Stimulated activated CD8-positive, alpha-beta memory T cell treated with anti-CD3 and anti-CD28 coated beads, Interleukin-4, amount 100 ng/mL, for 24 hours (primary cell): ENCODE results near the gene NSMCE1.

Experiments used
- DNase-seq: peaks from one replicate; pipeline ENCODE4 v3.0.0-alpha.2; 2020; ENCODE audit warnings: low read depth

Gene NSMCE1

DNA sequence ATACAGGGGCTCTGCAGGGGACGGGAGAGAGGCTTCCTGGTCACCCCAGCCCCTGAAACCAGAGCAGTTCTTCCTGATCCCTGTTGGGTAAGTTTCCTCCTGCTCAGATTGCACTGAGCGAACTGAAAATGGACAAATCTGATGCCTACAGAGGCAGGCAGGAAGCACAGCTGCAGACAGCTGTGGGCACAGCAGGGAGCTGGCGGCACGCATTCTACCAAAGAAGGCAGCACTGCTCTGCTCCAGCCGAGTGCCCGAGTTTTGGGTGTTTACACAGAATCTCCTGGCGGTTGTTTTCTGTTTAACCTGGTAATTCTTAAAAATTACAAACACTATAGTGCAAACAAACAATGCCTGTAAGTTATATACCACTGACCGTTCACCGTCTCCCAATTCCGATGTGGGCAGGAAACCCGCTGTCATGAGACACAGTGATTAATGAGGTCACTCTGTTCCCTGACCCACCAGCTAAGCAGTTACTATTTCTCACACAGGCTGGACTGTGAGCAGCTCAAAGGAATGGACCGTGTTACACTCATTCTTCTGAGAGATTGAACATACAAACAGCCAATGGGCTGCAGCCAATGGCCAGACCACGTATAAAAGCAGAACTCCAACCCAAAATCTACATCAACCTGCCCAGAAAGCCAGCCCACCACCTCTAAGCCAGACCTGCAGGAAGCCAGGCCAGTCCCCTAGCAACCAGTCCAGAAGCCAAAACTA, 25.5 kb downstream of the NSMCE1 start:
- no peak for DNase-seq

DNA sequence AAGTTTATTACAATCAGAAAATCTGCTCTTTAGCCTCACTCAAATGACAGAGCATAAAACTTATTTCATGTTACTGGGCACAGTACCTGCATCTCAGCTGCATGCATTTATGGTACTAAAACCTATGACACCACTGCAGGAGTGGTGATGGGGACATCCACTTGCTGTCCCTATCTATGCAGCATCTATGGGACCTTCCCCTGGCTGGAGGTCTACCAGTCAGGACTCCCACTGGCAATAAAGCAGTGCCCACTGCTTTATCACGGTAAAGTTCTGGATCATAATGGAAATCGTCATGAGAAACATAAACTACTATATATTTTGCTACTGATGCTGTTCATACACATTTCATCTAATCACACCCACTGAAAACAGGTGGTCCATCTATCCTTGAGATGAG, 26.2 kb downstream of the NSMCE1 start:
- no peak for DNase-seq

DNA sequence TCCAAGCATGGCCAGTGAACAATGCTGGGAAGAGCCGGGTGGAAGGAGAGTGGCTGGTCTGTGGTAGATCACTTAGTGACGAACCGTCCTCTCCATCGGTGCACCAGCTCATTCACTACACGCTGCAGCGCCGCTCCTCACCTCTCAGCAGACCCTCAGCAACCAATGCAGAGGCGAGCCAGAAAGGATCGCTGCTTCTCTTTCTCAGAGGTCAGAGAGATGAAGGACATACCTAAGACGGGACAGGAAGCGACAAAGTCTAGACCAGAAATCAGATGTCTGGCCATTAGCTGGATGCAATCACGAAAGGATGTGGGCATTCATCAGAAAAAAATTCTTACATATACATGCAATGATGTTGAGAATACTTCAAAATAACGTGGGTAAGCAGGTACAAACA, 26.9 kb downstream of the NSMCE1 start:
- DNase-seq = no peak

DNA sequence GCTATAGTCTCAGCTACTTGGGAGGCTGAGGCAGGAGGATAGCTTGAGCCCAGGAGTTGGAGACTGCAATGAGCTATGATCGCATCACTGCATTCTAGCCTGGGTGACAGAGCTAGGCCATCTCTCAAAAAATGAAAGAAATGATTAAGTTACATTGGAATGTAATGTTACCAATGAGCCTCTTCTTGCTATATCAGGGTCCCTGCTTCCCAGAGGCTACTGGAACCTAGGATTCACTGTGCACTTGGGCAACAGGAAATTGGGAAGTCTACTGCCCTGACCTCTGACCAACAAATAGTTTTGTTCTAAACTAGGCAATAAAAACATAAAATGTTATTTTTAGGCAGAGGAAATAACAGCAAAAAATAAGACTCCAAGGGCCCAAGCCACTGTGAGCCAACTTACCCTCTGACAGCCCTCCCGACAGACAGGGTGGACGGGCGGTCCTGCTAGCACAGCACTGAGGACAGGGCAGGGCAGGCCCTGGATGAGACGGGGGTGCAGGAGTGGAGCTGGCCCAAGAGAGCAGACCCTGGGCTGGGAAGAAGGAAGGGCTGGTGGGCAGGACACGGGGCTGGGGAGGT, 27.5 kb downstream of the NSMCE1 start:
- no peak for DNase-seq

DNA sequence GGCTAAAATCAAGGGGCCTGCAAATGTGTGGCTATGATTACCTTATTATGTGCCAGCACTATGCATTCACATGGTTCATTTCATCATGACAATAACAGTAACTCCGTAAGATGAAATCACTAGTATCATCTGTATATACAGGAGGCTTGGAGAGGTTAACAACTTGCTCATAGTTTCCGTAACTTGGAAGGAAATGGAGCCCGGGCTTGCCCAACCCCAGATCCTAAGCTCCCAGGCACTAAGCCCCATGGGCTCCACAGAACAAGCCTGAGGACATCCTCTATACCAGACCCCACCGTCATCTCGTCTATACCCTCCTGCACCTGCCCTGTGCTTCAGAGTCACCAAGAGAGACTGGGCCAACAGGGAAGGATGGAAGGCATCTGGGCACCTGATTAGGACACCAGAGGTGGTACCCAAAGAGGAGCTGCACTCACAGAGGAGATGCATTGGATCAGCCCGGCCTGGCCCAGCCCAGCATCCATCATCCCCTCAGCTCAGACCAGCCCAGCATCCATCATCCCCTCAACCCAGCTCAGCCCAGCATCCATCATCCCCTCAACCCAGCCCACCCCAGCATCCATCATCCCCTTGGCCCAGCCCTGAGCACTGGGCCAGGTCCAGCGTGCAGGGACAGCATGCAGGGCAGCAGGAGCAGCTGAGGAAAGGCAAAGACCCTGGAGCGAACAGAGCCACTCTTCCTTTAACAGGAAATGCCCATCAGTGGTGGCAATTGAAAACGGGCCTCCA, 28.5 kb downstream of the NSMCE1 start:
- DNase-seq = no peak

DNA sequence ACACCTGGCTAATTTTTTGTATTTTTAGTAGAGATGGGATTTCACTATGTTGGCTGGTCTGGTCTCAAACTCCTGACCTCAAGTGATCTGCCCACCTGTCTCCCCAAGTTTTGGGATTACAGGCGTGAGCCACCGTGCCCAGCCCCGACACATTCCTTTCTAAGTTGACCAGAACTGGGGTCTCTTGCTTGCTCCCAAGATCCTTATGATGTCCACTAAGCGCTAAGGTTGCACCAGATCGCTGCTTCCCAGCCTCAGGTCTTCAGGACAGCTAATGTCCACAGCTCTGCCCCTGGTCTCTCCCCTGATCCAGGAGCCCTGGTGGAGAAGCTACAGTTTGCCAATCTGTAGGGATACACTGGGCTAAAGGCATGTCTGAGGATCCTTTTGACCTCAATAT, 29.5 kb downstream of the NSMCE1 start:
- DNase-seq = no peak

DNA sequence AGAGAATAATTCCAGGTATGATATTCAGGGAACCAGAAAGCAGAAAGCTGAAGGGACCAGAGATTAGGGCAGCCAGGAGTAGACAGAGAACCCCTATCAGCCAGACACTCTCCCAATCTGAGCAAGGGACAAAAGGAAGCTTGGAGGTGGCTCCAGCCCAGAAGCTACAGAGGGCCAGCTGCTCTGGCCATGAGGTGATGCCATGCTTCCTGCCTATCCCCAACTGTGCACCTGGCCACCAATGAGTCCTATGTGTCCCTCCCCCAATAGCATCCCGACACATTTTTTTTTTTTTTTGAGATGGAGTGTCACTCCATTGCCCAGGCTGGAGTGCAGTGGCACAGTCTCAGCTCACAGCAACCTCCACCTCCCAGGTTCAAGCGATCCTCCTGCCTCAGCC, 30.0 kb downstream of the NSMCE1 start:
- DNase-seq = no peak

DNA sequence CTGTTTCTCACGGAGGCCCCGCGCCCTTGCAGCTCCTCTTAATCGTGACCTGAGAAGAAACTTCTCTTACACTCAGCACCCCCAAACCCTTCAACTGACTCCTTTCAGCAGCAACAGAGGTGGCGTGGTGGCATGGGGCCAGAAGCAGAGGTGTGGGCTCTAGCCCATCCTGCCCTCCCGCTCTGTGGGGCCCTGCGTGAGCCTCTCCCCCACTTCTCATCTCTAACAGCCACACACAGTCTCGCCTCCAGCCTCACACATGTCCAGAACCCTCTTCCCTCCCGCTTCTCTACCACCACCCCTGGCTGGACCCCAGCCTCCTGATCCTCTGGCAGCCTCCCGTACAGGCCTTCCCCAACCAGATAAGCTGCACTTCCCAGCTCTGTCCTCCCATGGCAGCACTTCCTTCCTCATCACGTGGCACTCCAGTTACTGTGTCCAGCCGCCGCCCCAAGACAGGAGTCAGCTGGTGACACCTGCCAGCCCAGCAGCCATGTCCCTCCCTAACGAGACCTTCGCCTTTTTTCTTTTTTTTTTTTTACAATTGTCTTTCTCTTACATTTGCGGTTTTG, 30.5 kb downstream of the NSMCE1 start:
- DNase-seq = peak; percentile 48

DNA sequence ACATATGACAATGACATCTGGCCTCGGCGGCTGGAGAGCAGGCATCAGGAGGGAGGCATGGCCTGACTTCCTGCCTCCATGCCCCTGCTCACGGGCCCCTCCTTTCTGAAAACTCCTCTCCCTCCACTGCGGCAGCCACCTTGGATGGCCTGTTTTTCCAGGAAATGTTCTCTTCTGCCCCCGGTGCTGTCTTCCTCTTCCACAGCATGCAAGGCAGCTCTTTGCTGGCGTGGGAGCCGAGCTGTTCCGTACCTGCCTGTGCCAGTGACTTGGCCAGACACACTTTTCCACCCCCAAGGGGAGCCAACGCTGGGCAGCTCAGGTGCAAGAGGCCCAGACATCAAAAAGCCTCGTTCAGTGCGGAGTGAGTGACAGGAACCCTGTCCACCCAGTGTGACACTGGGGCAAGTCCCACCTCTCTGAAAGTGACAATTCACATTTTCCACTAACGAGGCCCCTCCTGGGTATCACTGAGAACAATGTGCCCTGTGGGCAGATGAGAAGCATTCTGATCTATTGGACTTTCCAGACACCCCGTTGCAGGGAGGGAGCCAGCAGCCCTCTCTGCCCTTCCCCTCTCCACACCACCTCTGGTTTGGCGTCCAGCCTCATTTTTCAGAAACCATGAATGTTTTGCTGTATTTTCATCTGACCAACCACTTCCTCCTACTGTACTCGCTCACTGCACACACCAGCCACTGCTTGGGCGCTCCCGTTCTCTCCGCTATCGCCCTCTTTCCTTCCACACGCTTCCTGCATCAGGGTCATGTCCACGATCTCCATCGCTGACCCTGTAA, 31.2 kb downstream of the NSMCE1 start:
- DNase-seq = peak; percentile 68

DNA sequence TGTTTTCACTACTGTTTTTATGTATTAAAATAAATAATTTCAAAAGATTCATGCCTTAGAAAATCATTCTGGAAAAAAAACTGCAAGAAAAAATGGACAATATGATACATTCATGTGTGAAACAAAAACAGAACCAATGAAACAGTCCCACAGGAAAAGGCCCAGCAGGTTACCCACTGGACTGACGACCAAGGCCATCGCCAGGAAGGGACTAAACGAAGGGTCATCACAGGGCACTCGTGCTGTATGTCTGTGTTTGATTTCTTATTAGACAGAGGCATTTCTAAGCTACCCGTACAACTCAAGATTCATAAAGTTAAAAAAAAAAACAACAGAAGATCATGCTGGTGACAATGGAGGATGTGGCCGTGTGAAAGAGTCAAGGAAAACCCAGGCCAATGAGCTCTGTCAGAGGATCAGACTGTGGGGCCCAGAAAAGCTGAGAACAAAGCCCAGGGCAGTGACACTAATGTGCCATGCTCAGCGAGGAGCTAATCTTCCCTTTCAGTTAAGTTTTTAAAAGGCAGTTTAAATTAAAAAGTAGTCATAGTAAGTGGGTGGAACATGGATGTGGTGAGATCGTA, 31.8 kb downstream of the NSMCE1 start:
- no peak for DNase-seq

DNA sequence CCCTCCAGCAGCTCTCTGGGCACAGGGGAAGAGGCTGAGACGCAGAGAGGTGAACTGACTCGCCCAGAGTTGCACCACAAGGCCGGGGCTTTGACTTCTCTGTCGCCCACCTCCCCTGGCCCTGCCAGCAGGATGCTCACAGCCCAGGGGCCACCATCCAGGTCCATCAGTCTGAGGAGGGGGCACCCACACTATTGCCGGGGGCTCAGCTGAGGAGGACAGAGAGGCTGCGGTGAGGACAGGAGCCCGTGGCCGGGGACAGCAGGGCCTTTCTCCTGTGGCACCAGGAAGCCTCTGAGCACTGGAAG, 32.7 kb downstream of the NSMCE1 start:
- no peak for DNase-seq

DNA sequence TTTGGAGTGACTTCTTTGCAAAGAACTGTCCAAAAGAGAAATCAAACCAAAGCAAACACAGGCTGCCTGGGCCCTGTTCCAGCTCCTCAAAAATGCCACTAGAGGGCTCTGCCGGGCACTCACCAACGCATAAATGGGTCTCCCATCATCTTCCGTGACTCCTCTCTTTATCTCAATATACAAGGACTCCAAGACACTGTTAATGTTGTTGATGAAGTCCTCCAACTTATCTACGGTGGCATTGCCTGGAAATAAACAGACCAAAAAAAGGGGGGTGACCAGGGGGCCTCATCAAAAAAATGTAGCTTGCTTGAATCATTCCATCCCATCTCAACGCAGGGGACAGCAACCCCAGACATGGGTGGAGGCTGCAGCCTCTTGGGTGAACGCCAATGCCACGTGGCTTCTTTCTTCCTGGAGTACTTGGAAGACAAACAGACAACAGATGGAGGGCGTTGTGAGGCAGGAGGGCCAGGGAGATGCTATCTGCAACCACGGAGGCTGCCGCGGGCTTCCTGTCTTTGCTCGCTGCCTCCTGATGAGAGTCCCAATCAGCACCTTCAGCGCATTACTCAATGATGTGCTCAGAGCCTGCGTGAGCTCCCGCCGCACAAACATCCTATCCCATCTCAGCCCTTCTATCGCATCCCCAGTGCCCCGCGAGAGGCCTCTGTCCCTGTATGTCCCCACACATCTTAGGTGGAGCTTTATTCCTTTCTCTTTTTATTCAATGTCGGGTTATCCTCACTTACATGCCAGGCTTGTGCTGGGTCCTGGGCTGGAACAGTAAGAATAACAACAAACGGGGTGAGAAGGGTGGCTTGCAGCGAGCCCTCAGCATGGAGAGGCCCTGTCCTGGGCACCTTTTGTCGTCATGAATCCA, 33.3 kb downstream of the NSMCE1 start:
- peak; percentile 61 for DNase-seq

DNA sequence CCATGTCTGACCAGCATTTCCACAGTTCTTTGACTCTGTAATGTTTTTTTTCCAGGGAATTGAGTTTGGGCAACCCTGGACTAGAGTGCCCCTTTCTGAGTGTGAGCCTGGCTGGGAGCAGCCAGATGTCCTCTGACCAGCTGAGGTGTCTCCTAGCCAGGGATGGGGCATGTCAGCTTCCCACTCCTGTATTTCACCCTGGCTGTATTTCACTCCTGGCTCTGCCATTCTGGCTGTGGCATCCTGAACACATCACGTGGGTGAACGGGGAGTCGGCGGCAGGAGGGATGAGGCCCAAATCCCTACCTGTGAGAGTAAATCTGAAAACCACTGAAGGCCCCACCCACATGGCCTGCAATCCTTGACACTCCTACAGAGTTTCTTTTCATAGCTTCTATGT, 34.0 kb downstream of the NSMCE1 start:
- no peak for DNase-seq

DNA sequence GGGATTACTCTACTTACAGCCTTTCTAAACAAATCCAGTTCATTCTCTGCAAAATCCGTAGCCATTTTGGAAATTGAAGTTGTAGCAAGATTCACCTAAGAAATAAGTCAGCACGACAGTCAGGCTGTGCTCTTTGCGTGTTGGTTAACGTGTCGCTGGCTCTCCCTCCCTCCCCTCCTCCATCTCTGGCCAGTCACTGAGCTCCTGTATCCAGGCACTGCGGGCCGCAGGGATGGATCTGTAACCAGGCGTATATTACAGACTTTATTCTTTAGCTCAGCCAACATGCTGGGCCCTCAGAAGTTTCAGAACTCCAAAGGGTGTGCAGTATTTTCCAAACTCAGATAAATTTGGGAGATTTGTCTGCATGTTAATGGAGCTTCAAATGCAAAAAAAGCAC, 34.4 kb downstream of the NSMCE1 start:
- no peak for DNase-seq

DNA sequence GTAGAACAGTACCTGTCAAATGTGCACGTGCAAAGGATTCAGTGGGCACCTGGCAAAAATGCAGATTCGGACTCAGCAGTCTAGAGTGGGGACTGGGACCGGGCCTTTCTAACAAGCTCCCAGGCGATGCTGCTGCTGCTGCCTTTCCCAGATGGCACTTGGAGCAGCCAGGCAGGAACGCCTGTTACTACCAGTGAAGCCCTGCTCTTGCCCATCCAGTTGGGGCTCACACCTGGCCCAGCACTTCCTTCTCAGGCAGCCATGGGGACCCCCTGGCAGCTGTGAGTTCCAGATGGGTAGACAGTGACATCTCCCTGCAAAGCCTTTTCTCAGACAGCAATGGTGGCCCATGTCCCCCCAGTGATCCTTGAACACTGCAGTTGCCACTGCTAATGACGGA, 34.8 kb downstream of the NSMCE1 start:
- DNase-seq = no peak

DNA sequence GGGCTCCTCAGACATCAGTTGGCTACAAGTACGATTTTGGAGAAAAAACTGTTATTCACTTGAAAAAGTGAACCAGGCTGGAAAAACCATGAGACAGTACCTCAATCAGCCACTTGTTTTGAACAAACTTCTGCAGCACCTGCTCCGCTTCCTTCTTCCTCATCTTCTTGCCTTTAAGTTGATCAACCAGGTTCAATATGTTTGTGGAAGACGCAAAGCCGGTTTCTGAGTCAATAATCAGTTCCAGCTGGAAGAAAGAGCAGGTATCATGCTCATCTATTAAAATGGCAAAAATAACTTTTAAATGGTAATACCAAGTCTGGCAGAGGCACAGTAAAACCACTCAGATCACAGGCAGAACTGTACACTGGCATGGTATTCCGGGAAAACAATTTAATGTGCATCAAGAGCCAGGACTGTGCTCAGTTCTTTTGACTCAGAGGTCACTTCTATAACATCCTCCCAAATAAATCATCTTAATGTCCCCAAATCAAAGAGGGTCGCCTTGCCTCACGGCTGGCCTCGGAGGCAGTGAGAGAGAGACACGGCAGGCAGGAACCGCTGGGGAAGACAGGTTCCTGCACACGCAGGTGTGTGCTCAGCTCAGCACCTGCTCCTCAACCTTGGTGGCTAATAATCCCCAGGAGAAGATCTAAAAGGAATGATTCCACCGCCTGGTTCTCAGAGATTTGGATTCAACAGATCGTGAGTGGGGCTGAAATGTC, 35.5 kb downstream of the NSMCE1 start:
- no peak for DNase-seq

DNA sequence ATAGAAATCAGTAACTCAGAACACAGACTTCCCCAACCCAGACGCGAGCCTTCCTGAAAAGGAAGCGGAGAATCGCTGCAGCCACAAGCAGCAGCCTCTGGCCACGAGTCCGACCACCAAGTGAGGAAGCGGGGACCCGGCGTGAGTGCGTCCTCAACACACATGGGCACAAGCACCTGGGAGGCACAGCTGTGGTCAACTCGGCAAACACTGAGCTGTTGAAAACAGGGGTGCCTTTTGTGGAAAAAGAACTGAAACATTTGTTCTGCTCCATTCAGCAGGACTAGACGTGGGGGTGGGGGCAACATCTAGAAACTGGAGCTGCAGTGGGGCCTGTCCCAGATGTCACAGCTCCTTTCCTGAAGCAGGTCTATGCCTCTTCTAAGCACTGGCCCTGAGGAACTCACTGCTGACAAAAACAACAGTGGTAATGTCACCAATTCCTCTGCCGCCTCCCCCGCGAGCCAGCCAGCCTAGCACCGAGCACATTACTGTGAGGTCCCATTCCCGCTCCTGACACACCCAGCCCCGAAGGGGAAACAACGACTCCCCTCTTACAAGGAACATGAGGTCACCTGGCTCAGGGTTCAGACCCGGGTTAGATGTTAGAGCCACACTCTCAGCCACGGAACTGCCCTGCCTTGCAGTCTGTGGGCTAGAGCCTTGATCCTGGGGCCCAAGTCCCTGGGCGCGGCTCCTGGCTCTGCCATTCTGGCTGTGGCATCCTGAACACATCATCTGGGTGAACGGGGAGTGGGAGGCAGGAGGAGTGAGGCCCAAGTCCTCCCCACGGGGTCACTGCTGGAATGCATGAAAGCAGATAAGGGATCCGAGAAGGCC, 36.3 kb downstream of the NSMCE1 start:
- DNase-seq = no peak

DNA sequence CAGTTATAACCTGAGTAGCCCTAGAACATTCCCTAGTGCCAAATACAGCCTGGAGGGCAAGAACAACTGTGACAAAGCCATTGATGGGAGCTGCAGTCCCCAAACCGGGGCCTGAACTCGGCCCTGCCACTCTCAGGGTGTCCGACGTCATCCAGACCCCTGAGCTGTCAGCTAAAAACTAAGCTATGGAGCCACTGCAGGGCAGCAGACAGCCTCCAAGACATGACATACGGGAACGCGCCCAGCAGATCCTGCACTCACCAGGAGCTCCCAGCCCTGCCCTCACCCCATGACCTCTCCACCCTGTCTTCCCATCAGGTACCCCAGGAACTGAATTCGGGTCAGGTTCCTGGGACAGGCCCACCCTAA, 36.9 kb downstream of the NSMCE1 start:
- no peak for DNase-seq

DNA sequence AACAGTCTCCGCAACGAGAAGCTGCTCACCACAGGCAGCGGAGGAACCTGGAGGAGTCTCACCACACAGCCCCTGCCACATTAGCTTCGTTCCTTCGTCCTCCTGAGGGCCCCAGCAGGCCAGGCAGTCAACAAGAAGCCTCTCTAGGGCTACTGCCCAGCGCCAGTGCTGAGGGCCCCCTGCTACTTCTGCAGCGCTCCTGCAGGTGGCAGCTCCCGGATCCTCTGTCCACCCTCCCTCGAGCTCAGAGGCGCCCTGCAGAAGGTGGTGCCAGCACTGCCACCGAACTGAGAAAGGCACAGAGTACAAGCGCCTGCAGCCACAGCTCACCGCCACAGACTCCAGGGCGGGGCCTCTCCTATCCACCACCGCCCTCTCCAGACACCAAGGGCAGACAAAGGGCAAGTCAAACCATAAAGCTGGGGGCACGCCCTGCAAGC, 38.0 kb downstream of the NSMCE1 start:
- DNase-seq = peak; percentile 55
